HuH-7 (cell line): ENCODE measurements around the gene KCTD13.
"Not testable (repeated sequence)": the region's sequence is repeated elsewhere in the genome, so short reads cannot be mapped to it uniquely, and the experiment has no call there.

Source experiments
- DNase-seq: peaks from one replicate; pipeline ENCODE4 v3.0.0; 2011; ENCODE audit warnings: low spot score

The KCTD13 gene

GRCh38 chr16:29877266-29877961 is 48.6 kb downstream of the KCTD13 start:
- no peak for DNase-seq

DNA sequence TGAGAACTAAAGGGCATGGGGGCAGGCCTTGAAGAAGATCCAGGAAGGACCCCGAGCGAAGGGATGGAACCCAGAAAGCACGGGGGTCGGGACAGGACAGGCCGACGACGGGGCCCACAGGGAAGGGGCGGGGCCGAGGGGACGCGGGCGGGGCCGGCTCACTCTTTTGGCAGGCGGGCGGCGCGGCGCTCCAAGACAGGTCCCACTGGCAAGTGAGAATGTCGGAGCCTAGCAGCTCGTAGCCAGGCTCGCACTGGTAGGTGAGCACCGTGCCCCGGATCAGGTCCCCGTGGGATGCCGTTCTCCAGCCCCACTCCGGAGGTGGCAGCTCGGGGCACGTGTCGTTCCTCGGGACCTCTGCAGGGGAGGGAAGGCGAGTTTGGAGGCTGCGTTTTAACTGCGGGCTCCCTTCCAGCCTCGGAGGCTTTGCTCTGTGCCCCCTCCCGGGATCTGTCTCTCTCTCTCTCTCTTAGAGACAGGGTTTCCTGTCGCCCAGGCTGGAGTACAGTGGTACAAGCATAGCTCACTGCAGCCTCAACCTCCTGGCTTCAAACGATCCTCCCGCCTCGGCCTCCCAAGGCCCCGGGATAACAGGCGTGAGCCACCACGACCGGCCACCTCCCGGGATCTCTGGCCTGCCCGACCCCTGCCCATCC is 49.3 kb downstream of the KCTD13 start:
- no peak for DNase-seq

DNA sequence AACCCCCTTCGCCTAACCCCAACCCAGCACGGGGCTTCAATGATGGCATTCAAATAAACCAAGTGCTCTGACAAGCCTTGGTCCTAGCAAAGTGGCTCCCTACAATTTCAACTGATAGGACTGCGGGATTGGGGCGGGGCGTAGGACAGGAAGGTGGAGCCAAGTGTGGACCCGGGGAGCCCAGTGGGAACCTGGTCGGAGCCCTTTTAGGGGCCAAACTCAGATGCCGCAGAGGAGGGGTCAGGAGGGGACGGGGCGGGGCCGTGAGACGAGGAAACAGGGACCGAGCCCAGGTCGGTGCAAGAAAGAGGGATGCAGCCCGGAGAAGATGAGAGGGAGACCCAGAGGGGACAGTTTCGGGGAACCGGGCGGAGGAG is 49.8 kb downstream of the KCTD13 start:
- no peak for DNase-seq

DNA sequence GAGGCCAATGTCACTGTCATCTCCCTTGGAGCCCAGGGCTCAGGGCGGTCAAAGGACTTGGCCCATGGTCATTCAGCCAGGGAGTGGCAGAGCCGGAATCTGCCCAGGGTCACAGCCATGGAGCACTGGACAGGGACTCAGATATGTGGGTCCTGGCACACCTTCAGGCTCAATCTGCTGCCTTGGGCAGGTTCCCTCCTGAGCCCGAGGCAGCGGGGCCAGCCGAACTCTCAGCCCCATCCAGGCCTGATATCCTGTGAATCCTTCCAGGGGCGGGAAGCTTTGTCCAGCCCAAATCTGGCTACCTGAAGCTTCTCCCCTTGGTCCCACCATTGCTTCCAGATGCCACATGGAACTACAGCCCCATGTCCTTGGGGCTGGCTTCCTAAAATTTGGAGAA is 50.8 kb downstream of the KCTD13 start:
- DNase-seq = no peak

DNA sequence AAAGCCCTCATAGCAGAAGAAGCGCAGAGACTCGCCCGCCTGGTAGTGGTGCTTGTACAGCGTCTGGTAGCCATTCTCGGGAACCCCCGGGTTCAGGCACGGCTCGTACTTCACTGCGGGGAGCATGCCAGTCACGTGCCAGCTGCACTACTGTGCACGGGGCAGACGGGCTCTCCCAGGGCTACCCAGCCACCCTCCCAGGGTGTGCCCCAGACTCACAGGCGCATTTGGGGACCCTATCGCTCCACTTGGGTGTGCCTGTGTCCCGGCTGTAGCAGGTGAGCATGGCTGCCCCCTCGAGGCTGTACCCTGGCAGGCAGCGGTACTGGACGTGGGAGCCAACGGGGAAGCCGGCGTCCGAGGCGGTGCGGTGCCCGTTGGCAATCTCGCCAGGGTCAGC is 52.7 kb downstream of the KCTD13 start:
- DNase-seq = no peak

- DNase-seq = no peak
Measured at GRCh38 chr16:29871822-29872546, 54.0 kb downstream of the KCTD13 start.

DNA sequence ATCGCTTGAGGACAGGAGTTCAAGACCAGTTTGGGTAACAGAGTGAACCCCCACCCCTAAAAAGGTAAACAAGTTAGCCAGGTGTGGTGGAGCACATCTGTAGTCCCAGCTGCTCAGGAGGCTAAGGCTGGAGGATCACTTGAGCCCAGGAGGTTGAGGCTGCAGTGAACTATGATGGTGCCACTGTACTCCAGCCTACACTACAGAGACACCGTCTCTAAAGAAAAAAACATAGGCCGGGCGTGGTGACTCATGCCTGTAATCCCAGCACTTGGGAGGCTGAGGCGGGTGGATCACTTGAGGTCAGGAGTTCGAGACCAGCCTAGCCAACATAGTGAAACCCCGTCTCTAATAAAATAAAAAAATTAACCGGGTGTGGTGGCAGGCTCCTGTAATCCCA is 57.0 kb downstream of the KCTD13 start:
- DNase-seq = not testable (repeated sequence)

DNA sequence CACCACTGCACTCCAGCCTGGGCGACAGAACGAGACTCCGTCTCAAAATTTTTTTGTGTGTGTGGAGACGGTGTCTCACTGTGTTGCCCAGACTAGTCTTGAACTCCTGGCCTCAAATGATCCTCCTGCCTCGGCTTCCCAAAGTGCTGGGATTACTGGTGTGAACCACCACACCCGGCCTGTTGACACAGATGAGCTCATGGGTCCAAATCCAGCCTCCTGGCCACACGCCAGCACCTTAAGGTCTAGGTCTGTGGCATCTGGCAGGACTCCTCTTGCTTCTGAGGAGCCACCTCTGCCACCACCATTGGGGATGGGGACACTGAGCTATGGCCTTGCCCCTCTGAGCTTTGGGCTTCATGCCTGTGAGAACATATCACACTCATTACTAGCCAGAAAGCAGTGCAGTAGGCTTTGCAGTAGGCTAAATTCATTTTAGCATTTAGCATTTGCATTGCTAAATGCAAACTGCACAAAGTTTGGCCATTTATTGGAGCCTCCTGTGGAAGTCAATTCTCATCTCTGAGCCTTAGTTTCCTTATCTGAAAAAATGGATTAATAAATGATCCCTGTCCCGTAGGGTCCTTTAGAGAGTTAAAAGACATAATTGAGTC is 57.5 kb downstream of the KCTD13 start:
- DNase-seq = no peak

DNA sequence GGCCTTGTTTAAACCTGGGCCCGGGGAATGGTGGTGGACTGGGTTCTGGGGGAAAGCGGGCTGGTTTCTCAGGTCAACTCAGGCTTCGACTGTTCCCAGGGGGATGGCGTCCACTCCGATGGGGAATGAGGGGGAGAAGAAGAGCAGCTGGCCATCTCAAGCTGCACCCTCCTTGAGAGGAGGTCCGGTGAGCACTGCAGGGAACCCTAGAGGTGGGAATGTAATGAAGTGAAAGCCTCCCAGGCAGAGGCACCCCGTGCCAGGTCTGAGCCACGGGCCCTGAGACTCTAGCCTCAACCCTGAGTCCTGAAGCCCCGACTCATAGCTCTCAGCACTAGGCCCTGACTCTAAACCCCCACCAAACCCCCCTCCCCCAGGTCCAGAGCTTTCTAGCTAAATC is 61.8 kb downstream of the KCTD13 start:
- no peak for DNase-seq

DNA sequence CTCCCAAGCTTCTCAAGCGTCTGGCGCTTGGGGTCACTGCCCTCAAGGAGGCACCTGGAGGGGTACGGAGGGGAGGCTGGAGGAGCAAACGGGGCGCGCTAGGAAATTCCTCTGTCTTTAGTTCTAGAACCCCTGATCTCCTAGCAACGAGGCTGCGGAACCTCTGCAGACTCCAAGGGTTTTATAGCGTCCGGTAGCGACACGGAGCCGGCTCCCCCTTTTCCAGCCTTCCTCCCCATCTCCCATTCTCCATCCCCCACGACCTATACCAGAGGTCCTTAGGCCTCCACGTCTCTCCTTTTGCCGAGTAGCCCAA is 62.4 kb downstream of the KCTD13 start:
- no peak for DNase-seq

GRCh38 chr16:29862884-29863668 is 63.0 kb downstream of the KCTD13 start, which contains the start of gene CDIPT:
Gene CDIPT (minus strand): TSS chr16:29863226. CDS start chr16:29862857, 369 bp downstream.
- DNase-seq = peak; percentile 96

DNA sequence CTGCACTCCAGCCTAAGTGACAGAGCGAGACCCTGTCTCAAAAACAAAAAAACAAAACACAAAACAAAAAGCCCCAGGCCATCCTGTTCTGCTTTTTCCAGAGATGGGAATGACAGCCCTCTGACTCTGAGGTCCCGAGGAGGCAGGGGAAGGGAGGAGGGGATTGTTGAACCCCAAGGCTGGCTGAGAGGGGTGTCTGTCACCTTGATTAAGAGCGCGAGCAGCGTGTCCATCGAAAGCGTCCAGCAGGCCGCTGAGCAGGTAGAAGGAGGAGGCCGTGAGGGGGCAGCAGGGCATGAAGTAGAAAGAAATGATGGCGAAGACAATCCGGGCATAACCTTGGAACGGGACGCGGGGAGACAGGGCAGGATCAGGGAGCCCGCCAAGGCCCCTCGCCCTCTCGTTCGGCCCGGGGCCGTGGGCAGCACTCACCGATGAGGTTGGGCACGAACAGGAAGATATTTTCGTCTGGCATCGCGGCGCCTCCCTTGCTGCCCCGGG is 63.6 kb downstream of the KCTD13 start:
- DNase-seq = no peak

DNA sequence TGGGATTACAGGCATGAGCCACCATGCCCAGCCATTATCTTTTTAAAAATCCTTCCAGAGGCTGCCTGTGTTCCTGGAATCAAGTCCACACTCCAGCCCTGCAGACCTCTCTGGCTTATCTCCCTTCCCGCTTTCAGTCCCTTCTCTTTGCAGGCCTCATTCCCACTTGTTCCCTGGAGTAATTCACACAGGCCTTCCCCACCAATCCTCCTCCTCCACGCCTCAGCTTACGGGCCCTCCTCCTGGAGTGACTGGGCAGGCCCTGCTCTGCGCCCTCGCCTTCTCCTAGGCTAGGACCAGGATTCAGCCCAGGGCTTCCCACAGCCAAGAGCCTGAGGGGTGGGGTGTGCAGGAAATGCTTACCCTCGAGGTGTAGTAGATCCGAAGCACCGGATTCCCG is 65.8 kb downstream of the KCTD13 start:
- no peak for DNase-seq

- DNase-seq = no peak
Measured at GRCh38 chr16:29858974-29859373, 67.1 kb downstream of the KCTD13 start.

GRCh38 chr16:29858149-29858849 is 67.7 kb downstream of the KCTD13 start:
- no peak for DNase-seq

DNA sequence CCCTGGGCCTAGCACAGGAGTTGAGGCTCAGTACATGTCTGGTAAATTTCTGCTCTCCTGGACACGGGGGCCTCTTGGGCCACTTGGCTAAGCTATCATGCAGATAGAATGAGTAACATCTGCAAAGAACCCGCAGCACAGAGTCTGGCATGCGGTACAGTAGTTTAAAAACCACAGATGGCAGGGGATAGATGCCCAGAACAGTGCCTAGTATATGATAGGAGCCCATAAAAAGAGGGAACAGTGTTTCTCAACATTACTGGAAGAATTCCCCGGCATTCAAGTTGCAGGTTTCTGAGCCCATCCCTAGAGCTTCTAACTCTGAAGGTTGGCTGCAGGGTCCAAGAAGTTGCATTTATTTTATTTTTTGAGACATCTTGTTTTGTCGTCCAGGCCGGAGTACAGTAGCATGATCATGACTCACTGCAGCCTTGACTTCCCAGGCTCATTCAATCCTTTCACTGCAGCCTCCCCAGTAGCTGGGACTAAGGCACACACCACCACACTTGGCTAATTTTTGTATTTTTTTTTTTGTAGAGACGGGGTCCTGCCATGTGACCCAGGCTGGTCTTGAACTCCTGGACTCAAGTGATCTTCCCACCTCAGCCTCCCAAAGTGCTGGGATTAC is 68.8 kb downstream of the KCTD13 start:
- no peak for DNase-seq
